DOHH2 (cell line): ENCODE measurements around the gene PSRC1.

Experiments used
- H3F3A ChIP-seq: fragments of 200-600 bp; sonication (generic), shearing (Covaris generic); 2 replicates; pipeline ENCODE4 v1.6.0; 2016; ENCODE audit warnings: antibody characterized with exemption, mild to moderate bottlenecking; ENCODE audit not compliant: control insufficient read depth, insufficient read depth
- H3K27ac ChIP-seq: fragments of 200-600 bp; sonication (generic); 2 replicates; pipeline ENCODE4 v1.5.1; 2014; ENCODE audit warnings: low read depth, mild to moderate bottlenecking, low read length, moderate library complexity
- H3K27me3 ChIP-seq: fragments of 200-600 bp; sonication (generic); 2 replicates; pipeline ENCODE4 v1.6.1; 2014; ENCODE audit warnings: mild to moderate bottlenecking, low read length, mixed read lengths; ENCODE audit not compliant: control insufficient read depth
- H3K36me3 ChIP-seq: fragments of 200-600 bp; sonication (generic); 2 replicates; pipeline ENCODE4 v1.6.1; 2014; ENCODE audit warnings: mild to moderate bottlenecking, low read length, moderate library complexity, mixed read lengths; ENCODE audit not compliant: control insufficient read depth
- H3K4me1 ChIP-seq: fragments of 200-600 bp; sonication (generic); 2 replicates; pipeline ENCODE4 v1.6.1; 2014; ENCODE audit warnings: mild to moderate bottlenecking, low read length, mixed read lengths; ENCODE audit not compliant: control insufficient read depth
- H3K4me2 ChIP-seq: fragments of 200-600 bp; sonication (generic); 2 replicates; pipeline ENCODE4 v1.6.0; 2014; ENCODE audit warnings: mild to moderate bottlenecking, low read length, moderate library complexity
- H3K4me3 ChIP-seq: fragments of 200-600 bp; sonication (generic); 2 replicates; pipeline ENCODE4 v1.5.1; 2014; ENCODE audit warnings: mild to moderate bottlenecking, low read length, mixed read lengths
- H3K79me2 ChIP-seq: fragments of 200-600 bp; sonication (generic); 2 replicates; pipeline ENCODE4 v1.6.1; 2014; ENCODE audit warnings: mild to moderate bottlenecking, low read length, mixed read lengths; ENCODE audit not compliant: control insufficient read depth
- H3K9me2 ChIP-seq: fragments of 200-600 bp; sonication (generic); replicated peaks from 2 replicates; pipeline ENCODE4 v1.6.1; 2014; ENCODE audit warnings: mild to moderate bottlenecking, low read length, mixed read lengths; ENCODE audit not compliant: control insufficient read depth
- H3K9me3 ChIP-seq: fragments of 200-600 bp; sonication (generic); 2 replicates; pipeline ENCODE4 v1.6.1; 2014; ENCODE audit warnings: antibody characterized with exemption, low read length, mixed read lengths; ENCODE audit not compliant: control insufficient read depth, insufficient read depth
- H4K20me1 ChIP-seq: fragments of 200-600 bp; sonication (generic); 2 replicates; pipeline ENCODE4 v1.6.0; 2014; ENCODE audit warnings: low read depth, mild to moderate bottlenecking, antibody characterized with exemption, low read length, moderate library complexity; ENCODE audit not compliant: control insufficient read depth, insufficient read depth
- CTCF ChIP-seq: fragments of 200-600 bp; sonication (generic); IDR thresholded peaks from one replicate; pipeline ENCODE4 v1.5.1; 2014; ENCODE audit warnings: antibody characterized with exemption, mild to moderate bottlenecking, low read depth, low read length; ENCODE audit not compliant: poor library complexity, severe bottlenecking
- EZH2phosphoT487 ChIP-seq: fragments of 200-600 bp; sonication (generic); IDR thresholded peaks from 2 replicates; pipeline ENCODE4 v1.6.1; 2017; ENCODE audit warnings: borderline replicate concordance, mild to moderate bottlenecking, antibody characterized with exemption, low read length, moderate library complexity, mixed read lengths

PSRC1 gene

GRCh38 chr1:109246141-109246551, 36.8 kb downstream of the PSRC1 start:
- Histone ChIP-seq H3K4me3 (no peak overlapping the region), H3K9me2 (no peaks in the 10 kb centered on the region), H3K9me3 (no peaks in the 10 kb centered on the region), H3K4me2 (no peak overlapping the region), H3K4me1 (peaks cover 10% of the 10 kb centered on the region), H4K20me1 (no peaks in the 10 kb centered on the region), H3K27me3 (peaks cover 21% of the 10 kb centered on the region), H3K36me3 (no peaks in the 10 kb centered on the region), H3K27ac (no peak overlapping the region), H3K79me2 (no peaks in the 10 kb centered on the region), H3F3A (no peaks in the 10 kb centered on the region)
- TF ChIP-seq EZH2phosphoT487 (no peak), CTCF (no peak)

- H3K9me2 ChIP-seq: no peaks in the 10 kb centered on the region
- H3K4me3 ChIP-seq: no peak overlapping the region
- no peak overlapping the region for H3K27ac ChIP-seq
- H3K4me1 ChIP-seq: peaks cover 3% of the 10 kb centered on the region
- no peak for TF ChIP-seq CTCF
- TF ChIP-seq EZH2phosphoT487: no peak
- no peaks in the 10 kb centered on the region for H3K79me2 ChIP-seq
- H3K27me3 ChIP-seq: peaks cover 16% of the 10 kb centered on the region
- H3K4me2 ChIP-seq: no peak overlapping the region
- peaks cover 5% of the 10 kb centered on the region; the same call in 1 of the 2 replicates for H4K20me1 ChIP-seq
- H3F3A ChIP-seq: no peaks in the 10 kb centered on the region
- no peaks in the 10 kb centered on the region for H3K9me3 ChIP-seq
- peaks cover 6% of the 10 kb centered on the region for H3K36me3 ChIP-seq
Measured at GRCh38 chr1:109243860-109244552, 38.9 kb downstream of the PSRC1 start.

GRCh38 chr1:109243221-109243620, 39.7 kb downstream of the PSRC1 start:
- Histone ChIP-seq H3K4me2 (no peak overlapping the region), H3K9me3 (no peaks in the 10 kb centered on the region)
- no peak for TF ChIP-seq CTCF
- no peak for TF ChIP-seq EZH2phosphoT487

More at GRCh38 chr1:109243221-109243620, 39.7 kb downstream of the PSRC1 start:
- Histone ChIP-seq H3F3A (no peaks in the 10 kb centered on the region), H4K20me1 (peaks cover 5% of the 10 kb centered on the region; the same call in 1 of the 2 replicates), H3K4me1 (no peaks in the 10 kb centered on the region), H3K9me2 (no peaks in the 10 kb centered on the region), H3K4me3 (no peak overlapping the region), H3K27ac (no peak overlapping the region), H3K36me3 (peaks cover 14% of the 10 kb centered on the region), H3K27me3 (peaks cover 8% of the 10 kb centered on the region; the same call in 1 of the 2 replicates), H3K79me2 (no peaks in the 10 kb centered on the region)
